Smooth muscle cell (in vitro differentiated cells): ENCODE data around the gene AHDC1. TPM values are rescaled to one million over a fixed set of nuclear protein-coding genes. Genes with fewer than 3 reads are reported as not detected.

ENCODE experiments used
- DNase-seq: peaks from one replicate; lab custom pipeline; 2025; ENCODE audit not compliant: unreplicated experiment; lab: John Stamatoyannopoulos, UW
- H2AFZ ChIP-seq: fragments of 200-600 bp; sonication (generic); 2 replicates; pipeline ENCODE4 v1.6.0; 2016; ENCODE audit warnings: antibody characterized with exemption, low read depth, mild to moderate bottlenecking
- H3F3A ChIP-seq: fragments of 200-600 bp; sonication (generic); 2 replicates; pipeline ENCODE4 v1.6.0; 2017; ENCODE audit warnings: antibody characterized with exemption, low read depth
- H3K27ac ChIP-seq: fragments of 200-600 bp; sonication (generic); 2 replicates; pipeline ENCODE4 v1.5.1; 2016; ENCODE audit warnings: low read depth, mild to moderate bottlenecking
- H3K27me3 ChIP-seq: fragments of 200-600 bp; sonication (generic); 2 replicates; pipeline ENCODE4 v1.6.1; 2016; ENCODE audit warnings: low read depth, mild to moderate bottlenecking
- H3K36me3 ChIP-seq: fragments of 200-600 bp; sonication (generic); 2 replicates; pipeline ENCODE4 v1.5.1; 2016; ENCODE audit warnings: low read depth
- H3K4me1 ChIP-seq: fragments of 200-600 bp; sonication (generic); 2 replicates; pipeline ENCODE4 v1.5.1; 2016; ENCODE audit warnings: low read depth
- H3K4me2 ChIP-seq: fragments of 200-600 bp; sonication (generic); 2 replicates; pipeline ENCODE4 v1.6.0; 2016; ENCODE audit warnings: mild to moderate bottlenecking
- H3K4me3 ChIP-seq: fragments of 200-600 bp; sonication (generic); 2 replicates; pipeline ENCODE4 v1.5.1; 2016; ENCODE audit warnings: mild to moderate bottlenecking
- H3K79me2 ChIP-seq: fragments of 200-600 bp; sonication (generic); 2 replicates; pipeline ENCODE4 v1.6.0; 2016; ENCODE audit warnings: low read depth, mild to moderate bottlenecking
- H3K9ac ChIP-seq: fragments of 200-600 bp; sonication (generic); 2 replicates; pipeline ENCODE4 v1.6.0; 2016; ENCODE audit warnings: low read depth
- H3K9me3 ChIP-seq: fragments of 200-600 bp; sonication (generic); replicated peaks from 2 replicates; pipeline ENCODE4 v1.5.1; 2016; ENCODE audit warnings: low read depth
- H4K20me1 ChIP-seq: fragments of 200-600 bp; sonication (generic); 2 replicates; pipeline ENCODE4 v1.6.0; 2016; ENCODE audit warnings: low read depth
- WGBS: methylation state at CpG from one replicate; pipeline ENCODE4 v1.1.7; 2016; ENCODE audit warnings: low lambda C conversion rate; 5-methylcytosine and 5-hydroxymethylcytosine counted together
- polyA plus RNA-seq: library from polyadenylated mRNA; unstranded; fragments of >200 nt; fragmentation: Nextera tagmentation; extraction: Ambion mirVana; gene quantifications from 2 replicates; pipeline ENCODE4 v1.2.1, GENCODE V29; 2016
- total RNA-seq: library from RNA; depleted of rRNA; stranded (reverse); fragments of >200 nt; gene quantifications from 2 replicates; pipeline ENCODE4 v1.2.3, GENCODE V29; 2014
- TF ChIP-seq, protein P1 (sequence below): fragments of 200-600 bp; sonication (generic); IDR thresholded peaks from 2 replicates; pipeline ENCODE4 v1.5.1; 2017; ENCODE audit warnings: borderline replicate concordance, mild to moderate bottlenecking, antibody characterized with exemption; ENCODE audit not compliant: insufficient read depth, poor library complexity, severe bottlenecking

Gene AHDC1
- total and polyA plus RNA-seq, 2 experiments from 2014 or later: 12.2 TPM

DNA sequence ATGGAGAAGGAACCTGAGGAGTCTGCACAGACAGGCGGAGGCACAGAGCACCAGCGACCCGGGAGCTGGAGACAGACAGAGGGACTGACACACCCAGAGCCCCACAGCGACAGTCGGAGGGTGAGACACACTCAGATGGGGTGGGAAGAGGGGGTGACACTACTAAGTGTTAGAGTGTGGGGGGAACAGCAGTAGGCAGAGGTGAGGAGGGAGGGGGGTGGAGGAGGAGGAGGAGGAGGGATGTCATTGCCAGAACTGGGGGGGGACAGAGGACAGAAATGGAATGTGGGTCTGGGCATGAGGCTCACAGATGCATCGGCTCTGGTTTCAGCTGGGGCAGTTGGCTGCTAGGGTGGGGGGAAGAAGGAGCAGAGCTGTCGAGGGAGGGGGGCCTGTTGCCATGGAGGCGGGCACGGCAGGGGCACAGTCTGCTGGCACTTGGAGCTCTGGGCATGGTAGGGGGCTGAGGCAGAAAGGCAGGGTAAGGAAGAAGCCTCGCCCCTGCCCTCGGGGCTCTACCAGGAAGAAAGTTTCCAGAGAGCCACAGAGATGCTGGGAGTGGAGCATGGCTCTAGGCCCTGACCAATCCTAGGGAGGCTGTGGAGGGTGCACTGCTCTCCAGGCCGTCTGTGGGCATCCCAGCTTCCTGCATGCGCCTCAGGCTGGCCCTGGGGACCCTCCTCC, 37.3 kb downstream of the AHDC1 start:
- H3F3A ChIP-seq: peaks cover 25% of the 10 kb centered on the region
- no peak for DNase-seq
- no peak overlapping the region for H2AFZ ChIP-seq
- H3K36me3 ChIP-seq: no peaks in the 10 kb centered on the region
- H3K9me3 ChIP-seq: no peaks in the 10 kb centered on the region
- 60% methylated on average over 12 of the region's 13 CpGs for WGBS
- H3K4me1 ChIP-seq: peaks cover 92% of the 10 kb centered on the region
- H3K9ac ChIP-seq: no peak overlapping the region
- TF ChIP-seq, protein P1, sequence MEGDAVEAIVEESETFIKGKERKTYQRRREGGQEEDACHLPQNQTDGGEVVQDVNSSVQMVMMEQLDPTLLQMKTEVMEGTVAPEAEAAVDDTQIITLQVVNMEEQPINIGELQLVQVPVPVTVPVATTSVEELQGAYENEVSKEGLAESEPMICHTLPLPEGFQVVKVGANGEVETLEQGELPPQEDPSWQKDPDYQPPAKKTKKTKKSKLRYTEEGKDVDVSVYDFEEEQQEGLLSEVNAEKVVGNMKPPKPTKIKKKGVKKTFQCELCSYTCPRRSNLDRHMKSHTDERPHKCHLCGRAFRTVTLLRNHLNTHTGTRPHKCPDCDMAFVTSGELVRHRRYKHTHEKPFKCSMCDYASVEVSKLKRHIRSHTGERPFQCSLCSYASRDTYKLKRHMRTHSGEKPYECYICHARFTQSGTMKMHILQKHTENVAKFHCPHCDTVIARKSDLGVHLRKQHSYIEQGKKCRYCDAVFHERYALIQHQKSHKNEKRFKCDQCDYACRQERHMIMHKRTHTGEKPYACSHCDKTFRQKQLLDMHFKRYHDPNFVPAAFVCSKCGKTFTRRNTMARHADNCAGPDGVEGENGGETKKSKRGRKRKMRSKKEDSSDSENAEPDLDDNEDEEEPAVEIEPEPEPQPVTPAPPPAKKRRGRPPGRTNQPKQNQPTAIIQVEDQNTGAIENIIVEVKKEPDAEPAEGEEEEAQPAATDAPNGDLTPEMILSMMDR: no peak
- no peaks in the 10 kb centered on the region for H3K27me3 ChIP-seq
- peak overlapping the region; percentile 55 for H3K4me2 ChIP-seq
- H3K79me2 ChIP-seq: peaks cover 70% of the 10 kb centered on the region
- no peak overlapping the region for H3K4me3 ChIP-seq
- H4K20me1 ChIP-seq: peaks cover 100% of the 10 kb centered on the region
- peak overlapping the region; percentile 57 for H3K27ac ChIP-seq

DNA sequence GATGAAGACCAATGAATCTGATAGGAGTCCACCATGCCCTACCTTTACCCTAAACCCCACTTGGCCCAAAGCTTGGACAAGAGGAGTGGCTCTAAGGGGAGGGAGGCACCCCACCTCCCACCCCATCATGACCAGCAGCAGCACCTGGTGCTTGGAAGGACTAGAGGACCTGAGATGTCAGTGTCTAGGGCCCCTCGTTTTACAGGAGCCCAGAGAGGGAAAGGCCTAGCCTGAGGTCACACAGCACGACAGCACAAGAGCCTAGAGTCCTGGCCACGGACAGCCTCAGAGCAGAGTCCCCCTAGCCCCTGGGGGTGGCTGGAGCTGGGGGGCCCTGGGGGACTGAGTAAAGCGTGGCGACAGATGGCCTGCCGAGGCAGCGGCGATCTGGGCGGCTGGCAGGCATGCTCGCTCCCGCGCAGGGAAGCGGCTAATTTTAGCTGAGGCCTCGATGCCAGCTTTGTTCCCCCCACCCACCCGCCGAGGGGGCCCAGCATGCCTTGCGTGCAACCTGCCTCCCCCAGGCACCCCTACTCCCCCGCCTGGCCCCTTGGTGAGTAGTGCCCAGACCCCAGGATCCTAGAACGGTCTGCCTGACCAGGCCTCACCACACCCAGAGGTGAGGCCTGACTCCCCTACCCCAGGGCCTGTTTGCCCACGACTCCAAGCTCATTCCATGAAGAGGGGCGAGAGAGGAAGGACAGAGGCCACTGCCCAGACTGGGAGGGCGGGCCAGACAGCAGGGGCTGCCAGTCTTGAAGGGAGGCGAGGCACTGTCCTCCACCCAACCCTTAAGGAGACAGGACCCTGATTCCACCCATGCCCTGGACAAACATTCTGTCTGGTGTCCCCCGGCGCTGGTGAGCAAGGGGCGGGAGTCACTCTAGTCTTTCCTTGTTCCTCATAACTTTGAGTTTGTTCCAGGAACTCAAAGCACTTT, 39.0 kb downstream of the AHDC1 start:
- Histone ChIP-seq H3K9ac (no peak overlapping the region), H3K36me3 (no peaks in the 10 kb centered on the region), H3F3A (peaks cover 27% of the 10 kb centered on the region), H2AFZ (no peak overlapping the region), H3K9me3 (no peaks in the 10 kb centered on the region), H3K27me3 (no peaks in the 10 kb centered on the region), H4K20me1 (peaks cover 100% of the 10 kb centered on the region), H3K4me2 (no peak overlapping the region), H3K27ac (peak overlapping the region; percentile 58), H3K79me2 (peaks cover 74% of the 10 kb centered on the region), H3K4me3 (no peak overlapping the region), H3K4me1 (peaks cover 91% of the 10 kb centered on the region)
- DNase-seq: no peak
- WGBS: 91% methylated on average over 9 of the region's 26 CpGs
- TF ChIP-seq, protein P1: no peak

DNA sequence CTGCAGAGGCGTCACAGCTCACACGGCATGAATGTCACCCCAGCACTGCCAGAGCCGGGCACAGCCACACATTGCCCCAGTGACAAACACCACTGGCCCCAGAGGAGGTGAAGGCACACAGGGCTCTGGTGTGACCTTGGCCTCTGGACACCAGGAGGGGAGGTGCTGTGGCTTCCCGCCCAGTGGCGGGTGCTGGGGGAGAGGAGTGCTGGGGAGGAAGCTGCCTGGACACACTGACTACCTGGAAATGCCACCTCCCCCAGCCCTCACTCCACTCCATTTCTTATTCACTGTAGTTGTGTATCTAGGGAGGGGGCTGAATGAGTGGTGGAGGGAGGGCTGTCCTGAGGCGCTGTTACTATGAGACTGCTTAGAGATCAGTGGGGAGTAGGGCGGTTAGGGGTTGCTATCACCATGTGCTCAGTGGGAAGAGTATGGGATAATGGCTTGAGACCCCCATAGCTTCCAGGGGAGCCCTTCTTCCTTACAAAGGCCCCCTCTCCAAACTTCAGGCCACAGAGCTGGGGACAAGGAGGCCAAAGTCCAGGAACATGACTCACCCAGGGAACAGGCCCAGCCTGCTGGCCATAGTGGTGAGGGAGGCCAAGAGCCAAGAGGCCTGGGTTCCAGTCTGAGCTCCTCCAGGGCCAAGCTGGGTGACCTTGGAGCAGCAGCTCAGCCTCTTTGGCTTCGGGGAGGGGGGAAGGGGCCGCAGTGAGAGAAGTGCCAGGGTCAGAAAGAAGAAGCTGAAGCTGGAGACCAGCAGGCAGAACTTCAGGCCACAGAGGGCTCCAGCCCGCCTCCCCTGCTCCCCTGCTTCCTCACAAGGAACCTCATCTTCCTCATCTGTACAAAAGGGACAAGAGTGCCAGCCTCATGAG, 40.1 kb downstream of the AHDC1 start:
- peaks cover 100% of the 10 kb centered on the region for H4K20me1 ChIP-seq
- H3K9me3 ChIP-seq: no peaks in the 10 kb centered on the region
- 67% methylated on average over 10 of the region's 10 CpGs for WGBS
- no peaks in the 10 kb centered on the region for H3K36me3 ChIP-seq
- H3F3A ChIP-seq: peaks cover 24% of the 10 kb centered on the region
- DNase-seq: no peak
- H3K4me3 ChIP-seq: no peak overlapping the region
- peaks cover 85% of the 10 kb centered on the region for H3K79me2 ChIP-seq
- peak overlapping the region; percentile 58 for H3K27ac ChIP-seq
- no peak overlapping the region for H2AFZ ChIP-seq
- peak overlapping the region; percentile 57 for H3K4me2 ChIP-seq
- TF ChIP-seq, protein P1: no peak
- H3K27me3 ChIP-seq: no peaks in the 10 kb centered on the region
- peaks cover 79% of the 10 kb centered on the region for H3K4me1 ChIP-seq
- H3K9ac ChIP-seq: no peak overlapping the region
